Body of pancreas (tissue), 4 donors: ENCODE data around the gene IL1R1.

Experiments used
- POLR2A ChIP-seq, 3 donors: fragments of 450-650 bp; IDR thresholded peaks; one replicate each; pipeline ENCODE4 v1.6.1; 2016; ENCODE audit warnings: antibody characterized with exemption in 3 of 3, mild to moderate bottlenecking in 2 of 3
- TF ChIP-seq, protein P1 (sequence below), 7 experiments: fragments of 450-650 bp in 4 of 7; fragments of 200-600 bp in 3 of 7; sonication (generic) in 3 of 7; IDR thresholded peaks; one replicate each; pipeline ENCODE4 v1.5.1; 2016 to 2019; ENCODE audit warnings: antibody characterized with exemption in 7 of 7

DNA sequence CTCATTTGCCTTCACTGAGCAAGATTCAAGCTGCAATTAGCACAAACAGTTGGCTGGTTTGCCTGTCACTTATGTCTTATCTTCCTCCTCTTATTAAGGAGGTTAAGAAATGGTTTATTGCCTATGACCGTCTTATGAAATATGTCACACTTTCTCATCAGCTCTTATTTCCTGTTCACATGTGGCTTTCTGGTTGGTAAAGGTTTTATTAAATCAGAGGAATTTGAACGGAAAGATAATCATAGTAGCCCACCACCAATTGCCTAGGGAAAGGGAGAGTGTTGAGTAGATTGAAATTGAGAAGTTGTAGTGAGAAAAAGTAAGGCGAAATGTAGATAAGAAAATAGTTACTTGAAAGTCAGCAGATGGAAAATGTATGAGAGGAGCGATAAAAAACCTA, 4.2 kb upstream of the IL1R1 start:
- TF ChIP-seq, protein P1, sequence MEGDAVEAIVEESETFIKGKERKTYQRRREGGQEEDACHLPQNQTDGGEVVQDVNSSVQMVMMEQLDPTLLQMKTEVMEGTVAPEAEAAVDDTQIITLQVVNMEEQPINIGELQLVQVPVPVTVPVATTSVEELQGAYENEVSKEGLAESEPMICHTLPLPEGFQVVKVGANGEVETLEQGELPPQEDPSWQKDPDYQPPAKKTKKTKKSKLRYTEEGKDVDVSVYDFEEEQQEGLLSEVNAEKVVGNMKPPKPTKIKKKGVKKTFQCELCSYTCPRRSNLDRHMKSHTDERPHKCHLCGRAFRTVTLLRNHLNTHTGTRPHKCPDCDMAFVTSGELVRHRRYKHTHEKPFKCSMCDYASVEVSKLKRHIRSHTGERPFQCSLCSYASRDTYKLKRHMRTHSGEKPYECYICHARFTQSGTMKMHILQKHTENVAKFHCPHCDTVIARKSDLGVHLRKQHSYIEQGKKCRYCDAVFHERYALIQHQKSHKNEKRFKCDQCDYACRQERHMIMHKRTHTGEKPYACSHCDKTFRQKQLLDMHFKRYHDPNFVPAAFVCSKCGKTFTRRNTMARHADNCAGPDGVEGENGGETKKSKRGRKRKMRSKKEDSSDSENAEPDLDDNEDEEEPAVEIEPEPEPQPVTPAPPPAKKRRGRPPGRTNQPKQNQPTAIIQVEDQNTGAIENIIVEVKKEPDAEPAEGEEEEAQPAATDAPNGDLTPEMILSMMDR (IDR thresholded peaks at IDR 0.05): no peak
- TF ChIP-seq POLR2A (IDR thresholded peaks at IDR 0.05): no peak
